GM23248 (cell line): ENCODE measurements around the gene DDX31. TPM values are rescaled to one million over a fixed set of nuclear protein-coding genes. Genes with fewer than 3 reads are reported as not detected.

Experiments used
- DNase-seq: peaks from one replicate; pipeline ENCODE4 v3.0.0-alpha.2; 2015
- H2AFZ ChIP-seq: fragments of 200-600 bp; sonication (generic); 2 replicates; pipeline ENCODE4 v1.6.1; 2016; ENCODE audit warnings: antibody characterized with exemption
- H3F3A ChIP-seq: fragments of 200-600 bp; sonication (generic); 2 replicates; pipeline ENCODE4 v1.6.1; 2016; ENCODE audit warnings: mild to moderate bottlenecking, antibody characterized with exemption, mixed run types; ENCODE audit not compliant: insufficient read depth
- H3K27ac ChIP-seq: fragments of 200-600 bp; sonication (generic); 2 replicates; pipeline ENCODE4 v1.5.1; 2016; ENCODE audit warnings: mild to moderate bottlenecking
- H3K27me3 ChIP-seq: fragments of 200-600 bp; sonication (generic); replicated peaks from 2 replicates; pipeline ENCODE4 v1.6.1; 2016; ENCODE audit warnings: mild to moderate bottlenecking; ENCODE audit not compliant: insufficient read depth
- H3K36me3 ChIP-seq: fragments of 200-600 bp; sonication (generic); 2 replicates; pipeline ENCODE4 v1.6.1; 2016; ENCODE audit warnings: low read depth, mild to moderate bottlenecking
- H3K4me1 ChIP-seq: fragments of 200-600 bp; sonication (generic); 2 replicates; pipeline ENCODE4 v1.6.1; 2016; ENCODE audit warnings: mild to moderate bottlenecking; ENCODE audit not compliant: insufficient read depth
- H3K4me2 ChIP-seq: fragments of 200-600 bp; sonication (generic); one replicate; pipeline ENCODE4 v1.6.1; 2016; ENCODE audit warnings: mild to moderate bottlenecking; ENCODE audit not compliant: unreplicated experiment
- H3K4me3 ChIP-seq: fragments of 200-600 bp; sonication (generic); 2 replicates; pipeline ENCODE4 v1.5.1; 2016; ENCODE audit warnings: mild to moderate bottlenecking
- H3K79me2 ChIP-seq: fragments of 200-600 bp; sonication (generic); 2 replicates; pipeline ENCODE4 v1.6.1; 2016; ENCODE audit warnings: mild to moderate bottlenecking; ENCODE audit not compliant: insufficient read depth
- H3K9ac ChIP-seq: fragments of 200-600 bp; sonication (generic); 2 replicates; pipeline ENCODE4 v1.6.1; 2016; ENCODE audit warnings: mild to moderate bottlenecking
- H3K9me2 ChIP-seq: fragments of 200-600 bp; sonication (generic); 2 replicates; pipeline ENCODE4 v1.6.1; 2016; ENCODE audit warnings: mixed run types, mild to moderate bottlenecking, moderate library complexity; ENCODE audit not compliant: insufficient read depth
- H3K9me3 ChIP-seq: fragments of 200-600 bp; sonication (generic); one replicate; pipeline ENCODE4 v1.6.1; 2017; ENCODE audit warnings: low read depth
- H4K20me1 ChIP-seq: fragments of 200-600 bp; sonication (generic); 2 replicates; pipeline ENCODE4 v1.6.0; 2016; ENCODE audit not compliant: insufficient read depth
- EZH2 ChIP-seq: fragments of 200-600 bp; sonication (generic); IDR thresholded peaks from 2 replicates; pipeline ENCODE4 v1.6.1; 2018; ENCODE audit warnings: antibody characterized with exemption, mild to moderate bottlenecking; ENCODE audit not compliant: insufficient read depth, poor library complexity, severe bottlenecking
- EZH2phosphoT487 ChIP-seq: fragments of 200-600 bp; sonication (generic); IDR thresholded peaks from 2 replicates; pipeline ENCODE4 v1.6.1; 2018; ENCODE audit warnings: antibody characterized with exemption, moderate library complexity, mild to moderate bottlenecking, low read depth; ENCODE audit not compliant: insufficient read depth
- WGBS, 2 experiments: methylation state at CpG; one replicate each; pipeline ENCODE4 v1.1.6; 2015 to 2017; ENCODE audit warnings: low lambda C conversion rate in 2 of 2, low coverage in 1 of 2; ENCODE audit errors: missing lambda C conversion rate in 2 of 2; 5-methylcytosine and 5-hydroxymethylcytosine counted together
- in situ Hi-C: fragments of 300-500 bp; cut with MboI; formaldehyde crosslinking; loops from 2 replicates; pipeline ENCODE4 v1.15.0; 2020
- polyA plus RNA-seq: library from polyadenylated mRNA; unstranded; fragments of >200 nt; fragmentation: Nextera tagmentation; extraction: Ambion mirVana; gene quantifications from 2 replicates; pipeline ENCODE4 v1.2.1, GENCODE V29; 2016
- total RNA-seq: library from RNA; depleted of rRNA; stranded (reverse); fragments of >200 nt; shearing (Covaris generic); gene quantifications from 2 replicates; pipeline ENCODE4 v1.2.3, GENCODE V29; 2014

The DDX31 gene
- total and polyA plus RNA-seq, 2 experiments from 2014 or later: 8.2 to 11.0 TPM

DNA sequence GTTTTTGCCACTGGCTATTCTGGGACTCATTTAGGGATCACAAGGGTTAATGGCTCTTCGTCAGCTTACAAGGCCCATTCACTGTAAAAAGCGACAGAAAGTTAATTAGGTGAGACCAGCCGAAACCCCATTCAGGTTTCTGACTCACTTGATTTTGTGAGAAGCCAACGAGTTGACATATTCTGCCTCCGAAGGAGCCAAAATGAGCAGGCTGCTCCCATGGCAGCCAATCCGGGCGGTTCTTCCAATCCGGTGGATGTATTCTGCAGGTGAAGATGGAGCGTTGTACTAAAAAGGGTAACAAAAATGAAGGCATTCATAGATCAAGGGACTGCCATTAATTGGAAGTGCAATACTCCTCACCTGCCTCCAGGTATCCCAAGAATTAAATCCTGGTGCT is 39.7 kb downstream of the DDX31 start:
- in situ Hi-C loops: no loop called here
- Histone ChIP-seq H3K27ac (no peak overlapping the region), H3K9me3 (no peaks in the 10 kb centered on the region), H3K4me2 (no peak overlapping the region), H3K9ac (no peak overlapping the region), H3K27me3 (no peaks in the 10 kb centered on the region), H3K36me3 (peaks cover 29% of the 10 kb centered on the region; the same call in 1 of the 2 replicates), H4K20me1 (no peaks in the 10 kb centered on the region), H3K9me2 (no peaks in the 10 kb centered on the region), H2AFZ (no peak overlapping the region), H3K79me2 (no peaks in the 10 kb centered on the region), H3F3A (0 out of 2 replicates have a peak, but pooled peaks cover 3% of the 10 kb centered on the region), H3K4me3 (no peak overlapping the region), H3K4me1 (no peaks in the 10 kb centered on the region)
- 89 to 92% methylated on average over 9 of the region's 9 CpGs for WGBS, 2 experiments
- no peak for TF ChIP-seq EZH2phosphoT487
- no peak for TF ChIP-seq EZH2
- no peak for DNase-seq

- H3K4me2 ChIP-seq: no peak overlapping the region
- in situ Hi-C loops: no loop called here
- H3K4me3 ChIP-seq: no peak overlapping the region
- H3K36me3 ChIP-seq: peaks cover 36% of the 10 kb centered on the region; the same call in 1 of the 2 replicates
- H3K79me2 ChIP-seq: no peaks in the 10 kb centered on the region
- no peaks in the 10 kb centered on the region for H4K20me1 ChIP-seq
- H3K27me3 ChIP-seq: no peaks in the 10 kb centered on the region
- H3K9me2 ChIP-seq: no peaks in the 10 kb centered on the region
- H2AFZ ChIP-seq: no peak overlapping the region
- TF ChIP-seq EZH2phosphoT487 (no peak), EZH2 (no peak)
- no peak overlapping the region for H3K9ac ChIP-seq
- WGBS, 2 experiments: 91 to 94% methylated on average over 8 of the region's 8 CpGs
- no peak for DNase-seq
- H3K9me3 ChIP-seq: no peaks in the 10 kb centered on the region
- H3K27ac ChIP-seq: no peak overlapping the region
- H3K4me1 ChIP-seq: no peaks in the 10 kb centered on the region
- H3F3A ChIP-seq: 0 out of 2 replicates have a peak, but pooled peaks cover 3% of the 10 kb centered on the region
Observed at GRCh38 chr9:132628746-132629145, 41.0 kb downstream of the DDX31 start.

GRCh38 chr9:132627594-132627993 is 42.2 kb downstream of the DDX31 start:
- H3K9me2 ChIP-seq: no peaks in the 10 kb centered on the region
- H3K36me3 ChIP-seq: peaks cover 36% of the 10 kb centered on the region; the same call in 1 of the 2 replicates
- no peaks in the 10 kb centered on the region for H3K4me1 ChIP-seq
- 95% methylated on average over 11 of the region's 11 CpGs for WGBS, 2 experiments
- no peak overlapping the region for H3K9ac ChIP-seq
- H3K79me2 ChIP-seq: no peaks in the 10 kb centered on the region
- DNase-seq: no peak
- H2AFZ ChIP-seq: no peak overlapping the region
- H3F3A ChIP-seq: 0 out of 2 replicates have a peak, but pooled peaks cover 3% of the 10 kb centered on the region
- H3K27ac ChIP-seq: no peak overlapping the region
- no peak overlapping the region for H3K4me3 ChIP-seq
- no peaks in the 10 kb centered on the region for H4K20me1 ChIP-seq
- no peaks in the 10 kb centered on the region for H3K9me3 ChIP-seq
- H3K27me3 ChIP-seq: no peaks in the 10 kb centered on the region
- in situ Hi-C loops: no loop called here
- no peak overlapping the region for H3K4me2 ChIP-seq
- TF ChIP-seq EZH2: no peak

- Histone ChIP-seq H3K79me2 (no peaks in the 10 kb centered on the region), H2AFZ (no peak overlapping the region), H3K27ac (no peak overlapping the region), H4K20me1 (no peaks in the 10 kb centered on the region), H3F3A (no peaks in the 10 kb centered on the region), H3K27me3 (no peaks in the 10 kb centered on the region), H3K9ac (no peak overlapping the region), H3K9me3 (no peaks in the 10 kb centered on the region), H3K4me2 (no peak overlapping the region), H3K36me3 (peaks cover 36% of the 10 kb centered on the region; the same call in 1 of the 2 replicates), H3K4me3 (no peak overlapping the region), H3K9me2 (no peaks in the 10 kb centered on the region), H3K4me1 (no peaks in the 10 kb centered on the region)
- DNase-seq: no peak
- 90 to 96% methylated on average over 7 of the region's 7 CpGs for WGBS, 2 experiments
- in situ Hi-C loops: no loop called here
- TF ChIP-seq EZH2phosphoT487: no peak
- TF ChIP-seq EZH2: no peak
Observed at GRCh38 chr9:132627106-132627505, 42.7 kb downstream of the DDX31 start.

DNA sequence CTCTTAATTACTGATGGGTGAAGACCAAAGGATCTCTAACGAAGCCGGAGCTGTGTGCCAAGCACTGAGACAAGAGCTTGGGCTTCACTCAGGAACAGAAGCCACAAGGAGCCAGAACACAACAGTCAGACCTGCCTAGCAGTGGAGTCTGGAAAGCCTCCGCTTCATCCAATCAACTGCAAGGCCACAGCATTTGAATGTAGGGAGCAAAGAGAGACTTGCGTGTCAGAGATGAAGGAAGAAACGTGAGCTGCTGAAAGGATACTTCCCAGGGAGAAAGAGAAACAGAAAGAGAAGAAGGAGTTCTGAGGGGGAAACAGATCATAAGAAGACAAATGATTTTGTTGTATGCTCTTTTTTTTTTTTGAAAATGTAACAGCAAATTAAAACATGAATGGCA is 43.5 kb downstream of the DDX31 start:
- Histone ChIP-seq H3K27me3 (no peaks in the 10 kb centered on the region), H3K27ac (no peak overlapping the region), H3K4me3 (no peak overlapping the region), H3K9ac (no peak overlapping the region), H3F3A (no peaks in the 10 kb centered on the region), H2AFZ (no peak overlapping the region), H3K36me3 (peaks cover 36% of the 10 kb centered on the region; the same call in 1 of the 2 replicates), H3K9me2 (no peaks in the 10 kb centered on the region), H3K4me2 (no peak overlapping the region), H3K79me2 (no peaks in the 10 kb centered on the region), H3K9me3 (no peaks in the 10 kb centered on the region), H3K4me1 (no peaks in the 10 kb centered on the region), H4K20me1 (no peaks in the 10 kb centered on the region)
- 99 to 100% methylated on average over 5 of the region's 5 CpGs for WGBS, 2 experiments
- TF ChIP-seq EZH2 (no peak), EZH2phosphoT487 (no peak)
- in situ Hi-C loops: no loop called here
- no peak for DNase-seq
